Urothelium cell line (cell line): Measurements from ENCODE around the gene AFG1L.
"Not testable (repeated sequence)": the region's sequence is repeated elsewhere in the genome, so short reads cannot be mapped to it uniquely, and the experiment has no call there.

ENCODE experiments used
- DNase-seq: peaks from one replicate; pipeline ENCODE4 v3.0.0; 2011; ENCODE audit warnings: low spot score, mixed read lengths
- FAIRE-seq: peaks from 2 replicates; lab custom pipeline; 2011; peaks lifted over from hg19 to GRCh38; lab: Jason Lieb, UNC

AFG1L gene

GRCh38 chr6:108448481-108448880 is 153.6 kb downstream of the AFG1L start:
- FAIRE-seq (no peak), DNase-seq (no peak)

DNA sequence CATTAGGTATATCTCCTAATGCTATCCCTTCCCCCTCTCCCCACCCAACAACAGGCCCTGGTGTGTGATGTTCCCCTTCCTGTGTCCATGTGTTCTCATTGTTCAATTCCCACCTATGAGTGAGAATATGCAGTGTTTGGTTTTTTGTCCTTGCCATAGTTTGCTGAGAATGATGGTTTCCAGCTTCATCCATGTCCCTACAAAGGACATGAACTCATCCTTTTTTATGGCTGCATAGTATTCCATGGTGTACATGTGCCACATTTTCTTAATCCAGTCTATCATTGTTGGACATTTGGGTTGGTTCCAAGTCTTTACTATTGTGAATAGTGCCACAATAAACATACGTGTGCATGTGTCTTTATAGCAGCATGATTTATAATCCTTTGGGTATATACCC is 154.9 kb downstream of the AFG1L start:
- DNase-seq = not testable (repeated sequence)

DNA sequence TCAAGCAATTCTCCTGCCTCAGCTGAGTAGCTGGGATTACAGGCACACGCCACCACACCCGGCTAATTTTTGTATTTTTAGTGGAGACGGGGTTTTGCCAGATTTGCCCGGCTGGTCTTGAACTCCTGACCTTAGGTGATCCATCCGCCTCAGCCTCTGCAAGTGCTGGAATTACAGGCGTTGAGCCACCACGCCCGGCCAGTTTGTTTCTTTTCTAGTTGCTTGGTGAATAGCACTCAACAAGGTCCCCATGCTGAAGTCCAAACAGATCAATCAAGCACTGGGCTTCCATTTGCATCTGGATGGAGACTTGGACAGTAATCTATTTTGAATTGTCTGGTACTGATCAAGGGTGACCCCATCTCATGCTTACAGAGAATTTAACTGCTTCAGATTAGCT is 157.0 kb downstream of the AFG1L start:
- DNase-seq = no peak
- no peak for FAIRE-seq

More for the DNA sequence above, 154.9 kb downstream of the AFG1L start:
- not testable (repeated sequence) for FAIRE-seq

GRCh38 chr6:108452711-108453195 is 157.9 kb downstream of the AFG1L start:
- DNase-seq = no peak
- FAIRE-seq = no peak

DNA sequence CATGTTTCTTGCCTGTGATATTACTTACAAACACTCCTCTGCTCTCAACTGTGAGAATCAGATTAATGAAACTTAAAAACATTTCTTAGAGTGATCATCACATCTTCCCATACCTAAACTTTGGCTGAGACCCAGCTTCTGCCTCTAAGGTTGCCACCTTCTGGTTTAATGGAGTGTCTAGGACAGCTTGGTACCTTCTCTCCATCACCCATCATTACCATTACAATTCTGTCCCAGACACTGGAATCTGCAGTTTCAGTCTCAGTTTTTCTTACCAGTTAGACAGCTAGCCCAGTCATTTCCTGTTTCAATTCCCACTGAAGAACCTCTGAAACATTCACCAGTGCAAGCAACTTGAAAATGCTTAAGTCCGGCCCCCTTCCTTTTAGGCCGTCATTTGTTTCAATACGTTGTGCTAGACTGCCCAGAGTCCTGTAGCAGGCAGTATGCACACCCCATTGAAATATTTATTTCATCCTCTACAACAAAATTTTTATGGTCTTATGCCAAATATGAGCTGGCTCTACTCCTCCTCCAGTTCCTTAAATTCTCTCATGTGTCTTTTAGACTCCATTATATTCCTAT is 158.8 kb downstream of the AFG1L start:
- no peak for DNase-seq

GRCh38 chr6:108454356-108454755 is 159.5 kb downstream of the AFG1L start:
- FAIRE-seq = no peak

More for the DNA sequence above, 158.8 kb downstream of the AFG1L start:
- FAIRE-seq = no peak

DNA sequence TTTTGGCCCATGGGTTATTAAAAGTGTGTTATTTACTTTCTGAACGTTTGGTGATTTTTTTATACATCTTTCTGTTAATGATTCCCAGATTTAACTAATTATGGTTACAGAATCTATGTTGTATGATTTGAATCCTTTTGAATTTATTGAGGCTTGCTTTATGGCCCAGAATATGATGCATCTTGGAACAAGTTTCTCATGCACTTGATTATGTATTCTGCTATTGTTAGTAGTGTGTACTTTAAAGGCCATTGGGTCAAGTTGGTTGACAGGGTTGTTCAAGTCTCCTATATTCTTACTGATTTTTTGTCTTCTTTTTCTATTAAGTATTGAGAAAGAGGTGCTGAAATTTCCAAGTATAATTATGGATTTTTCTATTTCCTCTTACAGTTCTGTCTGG is 160.8 kb downstream of the AFG1L start:
- no peak for FAIRE-seq

More at GRCh38 chr6:108454356-108454755, 159.5 kb downstream of the AFG1L start:
- DNase-seq = no peak

DNA sequence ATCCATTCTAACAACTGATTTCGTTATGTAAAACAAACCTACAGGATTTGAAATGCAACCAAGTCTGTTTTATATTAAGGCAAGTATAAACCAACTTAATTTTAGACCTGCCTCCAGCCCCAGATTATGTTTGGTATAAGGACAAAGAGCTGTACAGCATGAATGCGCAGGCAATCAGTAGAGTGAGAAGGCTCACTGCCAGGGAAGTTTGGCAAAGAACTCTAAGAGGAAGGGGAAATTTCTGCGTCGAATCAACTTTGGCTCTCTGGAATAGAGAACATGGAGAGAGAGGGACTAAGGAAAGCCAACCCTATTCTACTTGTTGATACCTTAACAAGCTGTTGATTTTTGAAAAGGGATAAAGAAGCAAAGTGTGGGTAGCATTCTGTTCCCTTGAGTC is 168.9 kb downstream of the AFG1L start:
- DNase-seq (no peak), FAIRE-seq (no peak)

More for the DNA sequence above, 160.8 kb downstream of the AFG1L start:
- DNase-seq = no peak

- FAIRE-seq (no peak), DNase-seq (no peak)
Observed at GRCh38 chr6:108464418-108465097, 169.7 kb downstream of the AFG1L start.

GRCh38 chr6:108465098-108465495 is 170.2 kb downstream of the AFG1L start:
- FAIRE-seq = no peak

GRCh38 chr6:108468346-108468745 is 173.5 kb downstream of the AFG1L start:
- no peak for FAIRE-seq

More at GRCh38 chr6:108465098-108465495, 170.2 kb downstream of the AFG1L start:
- DNase-seq = no peak

GRCh38 chr6:108469316-108469715 is 174.5 kb downstream of the AFG1L start:
- FAIRE-seq = no peak
- DNase-seq = no peak

More at GRCh38 chr6:108468346-108468745, 173.5 kb downstream of the AFG1L start:
- DNase-seq = no peak

GRCh38 chr6:108473197-108473596 is 178.3 kb downstream of the AFG1L start:
- FAIRE-seq = no peak

GRCh38 chr6:108476376-108476775 is 181.5 kb downstream of the AFG1L start:
- DNase-seq (no peak), FAIRE-seq (no peak)

More at GRCh38 chr6:108473197-108473596, 178.3 kb downstream of the AFG1L start:
- DNase-seq = no peak

GRCh38 chr6:108476847-108477430 is 182.1 kb downstream of the AFG1L start:
- no peak for DNase-seq
- no peak for FAIRE-seq

GRCh38 chr6:108482559-108482958 is 187.7 kb downstream of the AFG1L start:
- DNase-seq = no peak
- no peak for FAIRE-seq

GRCh38 chr6:108484016-108484415 is 189.2 kb downstream of the AFG1L start:
- no peak for FAIRE-seq
- DNase-seq = no peak

- DNase-seq = no peak
- no peak for FAIRE-seq
Observed at GRCh38 chr6:108489699-108490098, 194.8 kb downstream of the AFG1L start.

DNA sequence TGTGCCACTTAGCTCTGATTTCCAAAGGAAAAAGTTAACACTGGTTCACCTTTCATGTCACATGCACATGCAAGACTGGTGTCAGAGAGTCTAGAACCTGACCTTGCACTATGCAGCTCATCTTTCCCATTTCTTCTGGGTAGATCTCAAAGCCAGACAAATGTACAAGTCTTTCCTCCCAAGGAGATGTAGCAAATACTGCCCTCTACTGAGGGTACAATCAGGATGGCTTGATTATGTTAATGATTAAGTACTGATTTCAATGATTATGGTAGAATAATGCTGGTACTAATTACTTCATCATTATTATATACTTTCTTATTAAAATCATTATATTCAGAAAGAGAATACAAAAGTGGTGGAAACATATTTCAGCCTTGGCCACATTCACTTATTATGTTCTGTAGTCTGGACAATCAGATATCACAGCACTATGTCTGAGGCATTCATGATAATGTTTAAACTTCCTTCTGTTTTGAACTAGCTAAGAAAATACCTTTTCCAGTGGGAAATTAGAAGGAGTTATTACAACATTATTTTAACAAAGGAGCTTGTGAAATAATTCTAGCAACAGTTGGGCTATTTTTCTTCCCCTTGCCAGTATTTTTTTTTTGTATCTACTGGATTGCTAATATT is 197.4 kb downstream of the AFG1L start:
- DNase-seq (peak; percentile 13), FAIRE-seq (no peak)

GRCh38 chr6:108494434-108494833 is 199.6 kb downstream of the AFG1L start:
- no peak for DNase-seq
- no peak for FAIRE-seq

DNA sequence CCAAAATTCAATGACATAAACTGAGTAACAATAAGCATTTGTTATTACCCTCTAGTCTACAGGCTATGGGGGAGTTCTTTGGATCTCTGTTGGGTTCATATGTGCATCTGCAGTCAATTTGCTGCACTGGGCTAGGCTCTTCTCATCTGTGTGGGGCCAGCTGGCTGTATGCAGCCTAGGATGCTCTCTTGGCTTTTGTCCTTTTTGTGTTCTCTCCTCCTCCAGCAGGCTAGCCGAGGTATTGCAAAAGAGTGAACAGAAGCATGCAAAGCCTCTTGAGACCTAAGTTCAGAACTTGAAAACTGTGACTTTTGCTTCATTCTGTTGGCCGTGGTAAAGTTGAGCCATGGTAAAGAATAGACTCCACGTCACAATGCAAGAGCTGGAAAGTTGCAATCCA is 203.0 kb downstream of the AFG1L start:
- FAIRE-seq (no peak), DNase-seq (peak; percentile 11)
